ENCODE measurements around the gene CTRB1. TPM values are rescaled to one million over a fixed set of nuclear protein-coding genes. Genes with fewer than 3 reads are reported as not detected.
"Not testable (repeated sequence)": the region's sequence is repeated elsewhere in the genome, so short reads cannot be mapped to it uniquely, and the experiment has no call there.

CTRB1 gene
- total RNA-seq, 4 donors from 2014 or later: not detected

- 71 to 75% methylated on average over 8 to 10 of the region's 11 CpGs for WGBS, 2 donors
Measured at GRCh38 chr16:75207831-75208230, 11.0 kb upstream of the CTRB1 start.

GRCh38 chr16:75208242-75208825 is 10.5 kb upstream of the CTRB1 start:
- DNase-seq: no peak
- no peak overlapping the region for H3K27ac ChIP-seq
- H3K4me3 ChIP-seq: no peak overlapping the region
- no peaks in the 10 kb centered on the region for H3K4me1 ChIP-seq
- peaks cover 0 to 16% (median 0%) of the 10 kb centered on the region in 4 donors for H3K27me3 ChIP-seq
- 64% methylated on average over 6 to 13 of the region's 13 CpGs for WGBS, 2 donors
- H3K36me3 ChIP-seq: no peaks in the 10 kb centered on the region
- no peak for TF ChIP-seq POLR2A (IDR thresholded peaks at IDR 0.05)
- TF ChIP-seq CTCF (IDR thresholded peaks at IDR 0.05): no peak
- intact Hi-C loops (cut with DNase I): loop anchor here (10.0 kb wide), 1 partner anchor 176 kb away; no protein-coding TSS in a partner anchor
- no peaks in the 10 kb centered on the region for H3K9me3 ChIP-seq

More at GRCh38 chr16:75207831-75208230, 11.0 kb upstream of the CTRB1 start:
- DNase-seq: no peak
- Histone ChIP-seq H3K4me1 (no peaks in the 10 kb centered on the region), H3K36me3 (no peaks in the 10 kb centered on the region), H3K27me3 (peaks cover 0 to 16% (median 0%) of the 10 kb centered on the region in 4 donors), H3K4me3 (no peak overlapping the region), H3K27ac (no peak overlapping the region), H3K9me3 (no peaks in the 10 kb centered on the region)
- TF ChIP-seq CTCF (IDR thresholded peaks at IDR 0.05): no peak
- no peak for TF ChIP-seq POLR2A (IDR thresholded peaks at IDR 0.05)
- intact Hi-C loops (cut with DNase I): loop anchor here (10.0 kb wide), 1 partner anchor 177 kb away; no protein-coding TSS in a partner anchor

GRCh38 chr16:75208861-75209505 is 9.8 kb upstream of the CTRB1 start:
- Histone ChIP-seq H3K9me3 (no peaks in the 10 kb centered on the region), H3K27ac (no peak overlapping the region), H3K36me3 (no peaks in the 10 kb centered on the region), H3K4me3 (no peak overlapping the region), H3K27me3 (peaks cover 0 to 16% (median 0%) of the 10 kb centered on the region in 4 donors), H3K4me1 (no peaks in the 10 kb centered on the region)
- 82 to 88% methylated on average over 13 to 19 of the region's 27 CpGs for WGBS, 2 donors
- intact Hi-C loops (cut with DNase I): loop anchor here (10.0 kb wide), 1 partner anchor 176 kb away; no protein-coding TSS in a partner anchor
- TF ChIP-seq CTCF (IDR thresholded peaks at IDR 0.05): no peak
- TF ChIP-seq POLR2A (IDR thresholded peaks at IDR 0.05): no peak
- no peak for DNase-seq

GRCh38 chr16:75209514-75209913 is 9.3 kb upstream of the CTRB1 start:
- intact Hi-C loops (cut with DNase I): loop anchor here (10.0 kb wide), 1 partner anchor 175 kb away; no protein-coding TSS in a partner anchor
- not testable (repeated sequence) for DNase-seq, H3K4me3 ChIP-seq, H3K27ac ChIP-seq, H3K9me3 ChIP-seq, H3K4me1 ChIP-seq, H3K36me3 ChIP-seq
- 84 to 92% methylated on average over 7 of the region's 7 CpGs for WGBS, 2 donors
- peaks cover 0 to 16% (median 0%) of the 10 kb centered on the region in 4 donors for H3K27me3 ChIP-seq

- DNase-seq: no peak
- H3K4me1 ChIP-seq: no peaks in the 10 kb centered on the region
- intact Hi-C loops (cut with DNase I): loop anchor here (10.0 kb wide), 1 partner anchor 175 kb away; no protein-coding TSS in a partner anchor
- TF ChIP-seq CTCF (IDR thresholded peaks at IDR 0.05): no peak
- no peak for TF ChIP-seq POLR2A (IDR thresholded peaks at IDR 0.05)
- WGBS, 2 donors: 75 to 100% methylated on average over 2 to 4 of the region's 5 CpGs
- no peaks in the 10 kb centered on the region for H3K36me3 ChIP-seq
- H3K27ac ChIP-seq: no peak overlapping the region
- peaks cover 0 to 16% (median 0%) of the 10 kb centered on the region in 4 donors for H3K27me3 ChIP-seq
- H3K9me3 ChIP-seq: no peaks in the 10 kb centered on the region
- H3K4me3 ChIP-seq: no peak overlapping the region
Measured at GRCh38 chr16:75209944-75210343, 8.8 kb upstream of the CTRB1 start.

GRCh38 chr16:75211286-75211685 is 7.5 kb upstream of the CTRB1 start:
- intact Hi-C loops (cut with DNase I); H3K4me1 ChIP-seq; DNase-seq; H3K4me3 ChIP-seq; H3K9me3 ChIP-seq; H3K27ac ChIP-seq; H3K36me3 ChIP-seq: not testable (repeated sequence)
- H3K27me3 ChIP-seq: peaks cover 0 to 13% (median 0%) of the 10 kb centered on the region in 4 donors
- 71 to 81% methylated on average over 4 to 10 of the region's 10 CpGs for WGBS, 2 donors
